ENCODE results near the gene ENTHD1.

Gene ENTHD1

DNA sequence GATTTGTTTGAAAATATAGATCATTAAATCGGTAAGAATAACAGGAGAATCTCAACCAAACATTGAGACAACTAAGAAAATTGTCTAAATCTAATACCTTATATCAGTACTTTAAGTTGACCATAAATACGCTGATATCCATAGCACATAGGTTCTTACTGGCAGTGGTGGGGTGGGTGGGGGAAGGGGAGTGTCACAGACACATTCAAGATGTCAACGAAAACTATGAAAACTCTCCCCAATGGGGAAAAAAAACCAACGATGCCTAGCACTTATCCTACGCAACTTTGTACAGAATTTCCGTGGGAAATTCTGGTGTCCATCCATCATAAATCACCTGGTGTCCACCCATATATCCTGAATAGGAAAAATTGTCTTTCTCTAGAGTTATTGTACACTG is 13.5 kb upstream of the ENTHD1 start:
- H3K4me1 ChIP-seq (ENCODE audit: control insufficient read depth, insufficient read depth, low read length), result no peaks in the 10 kb centered on the region
- ChIA-PET CTCF (interaction anchor here (0.7 kb wide), 1 partner anchor 165 kb away, joined by 3 read pairs; no protein-coding TSS in a partner anchor), POLR2A (no interaction called here)
- no peaks in the 10 kb centered on the region for H3K9me3 ChIP-seq (ENCODE audit: control insufficient read depth, insufficient read depth, low read depth, low read length)
- no peak for TF ChIP-seq BCL11A (tag by site-specific recombination; IDR thresholded peaks at IDR 0.05; ENCODE audit: low read depth)
- TF ChIP-seq ZBTB7A (tag by site-specific recombination; IDR thresholded peaks at IDR 0.05; ENCODE audit: low read depth), result no peak
- TF ChIP-seq, protein P1, sequence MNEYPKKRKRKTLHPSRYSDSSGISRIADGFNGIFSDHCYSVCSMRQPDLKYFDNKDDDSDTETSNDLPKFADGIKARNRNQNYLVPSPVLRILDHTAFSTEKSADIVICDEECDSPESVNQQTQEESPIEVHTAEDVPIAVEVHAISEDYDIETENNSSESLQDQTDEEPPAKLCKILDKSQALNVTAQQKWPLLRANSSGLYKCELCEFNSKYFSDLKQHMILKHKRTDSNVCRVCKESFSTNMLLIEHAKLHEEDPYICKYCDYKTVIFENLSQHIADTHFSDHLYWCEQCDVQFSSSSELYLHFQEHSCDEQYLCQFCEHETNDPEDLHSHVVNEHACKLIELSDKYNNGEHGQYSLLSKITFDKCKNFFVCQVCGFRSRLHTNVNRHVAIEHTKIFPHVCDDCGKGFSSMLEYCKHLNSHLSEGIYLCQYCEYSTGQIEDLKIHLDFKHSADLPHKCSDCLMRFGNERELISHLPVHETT (tag by site-specific recombination; IDR thresholded peaks at IDR 0.05), result no peak
- TF ChIP-seq ZNF777 (tag by site-specific recombination; IDR thresholded peaks at IDR 0.05; ENCODE audit: borderline replicate concordance), result no peak
- TF ChIP-seq ZNF155 (tag by site-specific recombination; IDR thresholded peaks at IDR 0.05), result no peak
- TF ChIP-seq, protein P2, sequence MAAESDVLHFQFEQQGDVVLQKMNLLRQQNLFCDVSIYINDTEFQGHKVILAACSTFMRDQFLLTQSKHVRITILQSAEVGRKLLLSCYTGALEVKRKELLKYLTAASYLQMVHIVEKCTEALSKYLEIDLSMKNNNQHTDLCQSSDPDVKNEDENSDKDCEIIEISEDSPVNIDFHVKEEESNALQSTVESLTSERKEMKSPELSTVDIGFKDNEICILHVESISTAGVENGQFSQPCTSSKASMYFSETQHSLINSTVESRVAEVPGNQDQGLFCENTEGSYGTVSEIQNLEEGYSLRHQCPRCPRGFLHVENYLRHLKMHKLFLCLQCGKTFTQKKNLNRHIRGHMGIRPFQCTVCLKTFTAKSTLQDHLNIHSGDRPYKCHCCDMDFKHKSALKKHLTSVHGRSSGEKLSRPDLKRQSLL (tag by site-specific recombination; IDR thresholded peaks at IDR 0.05), result no peak
- TF ChIP-seq, protein P3, sequence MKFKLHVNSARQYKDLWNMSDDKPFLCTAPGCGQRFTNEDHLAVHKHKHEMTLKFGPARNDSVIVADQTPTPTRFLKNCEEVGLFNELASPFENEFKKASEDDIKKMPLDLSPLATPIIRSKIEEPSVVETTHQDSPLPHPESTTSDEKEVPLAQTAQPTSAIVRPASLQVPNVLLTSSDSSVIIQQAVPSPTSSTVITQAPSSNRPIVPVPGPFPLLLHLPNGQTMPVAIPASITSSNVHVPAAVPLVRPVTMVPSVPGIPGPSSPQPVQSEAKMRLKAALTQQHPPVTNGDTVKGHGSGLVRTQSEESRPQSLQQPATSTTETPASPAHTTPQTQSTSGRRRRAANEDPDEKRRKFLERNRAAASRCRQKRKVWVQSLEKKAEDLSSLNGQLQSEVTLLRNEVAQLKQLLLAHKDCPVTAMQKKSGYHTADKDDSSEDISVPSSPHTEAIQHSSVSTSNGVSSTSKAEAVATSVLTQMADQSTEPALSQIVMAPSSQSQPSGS (tag by site-specific recombination; IDR thresholded peaks at IDR 0.05; ENCODE audit: low read depth), result no peak
- no peak overlapping the region for H3K27ac ChIP-seq (ENCODE audit: extremely low read depth, low read depth, low read length)
- no peaks in the 10 kb centered on the region for H3K36me3 ChIP-seq (ENCODE audit: control insufficient read depth in 2 of 2, insufficient read depth in 1 of 2, low read length in 2 of 2)
- H3K4me3 ChIP-seq (ENCODE audit: low read depth, low read length), result no peak overlapping the region

DNA sequence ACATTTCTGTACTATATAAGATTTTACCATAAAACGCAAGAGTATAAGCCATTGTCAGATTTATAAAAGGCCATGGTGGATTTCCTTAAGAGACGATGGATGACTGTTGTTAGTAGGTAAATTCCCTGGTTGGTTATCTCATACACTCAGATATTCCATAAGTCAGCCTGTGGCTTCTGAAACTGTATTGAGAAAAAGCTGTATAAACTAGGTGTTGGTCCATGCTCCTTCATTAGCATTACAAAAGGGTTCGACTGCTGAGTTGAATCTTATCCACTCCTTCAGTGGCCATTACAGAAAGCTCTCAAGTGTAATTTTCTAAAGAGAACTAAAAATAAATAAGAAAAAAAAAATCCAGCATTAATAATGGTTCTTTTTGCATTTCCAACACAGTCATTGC is 12.6 kb upstream of the ENTHD1 start:
- Histone ChIP-seq H3K36me3 (ENCODE audit: control insufficient read depth in 2 of 2, insufficient read depth in 1 of 2, low read length in 2 of 2) (no peaks in the 10 kb centered on the region), H3K9me3 (ENCODE audit: control insufficient read depth, insufficient read depth, low read depth, low read length) (no peaks in the 10 kb centered on the region), H3K4me1 (ENCODE audit: control insufficient read depth, insufficient read depth, low read length) (no peaks in the 10 kb centered on the region), H3K27ac (ENCODE audit: extremely low read depth, low read depth, low read length) (no peak overlapping the region), H3K4me3 (ENCODE audit: low read depth, low read length) (no peak overlapping the region)
- TF ChIP-seq, protein P4, sequence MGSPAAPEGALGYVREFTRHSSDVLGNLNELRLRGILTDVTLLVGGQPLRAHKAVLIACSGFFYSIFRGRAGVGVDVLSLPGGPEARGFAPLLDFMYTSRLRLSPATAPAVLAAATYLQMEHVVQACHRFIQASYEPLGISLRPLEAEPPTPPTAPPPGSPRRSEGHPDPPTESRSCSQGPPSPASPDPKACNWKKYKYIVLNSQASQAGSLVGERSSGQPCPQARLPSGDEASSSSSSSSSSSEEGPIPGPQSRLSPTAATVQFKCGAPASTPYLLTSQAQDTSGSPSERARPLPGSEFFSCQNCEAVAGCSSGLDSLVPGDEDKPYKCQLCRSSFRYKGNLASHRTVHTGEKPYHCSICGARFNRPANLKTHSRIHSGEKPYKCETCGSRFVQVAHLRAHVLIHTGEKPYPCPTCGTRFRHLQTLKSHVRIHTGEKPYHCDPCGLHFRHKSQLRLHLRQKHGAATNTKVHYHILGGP (tag by site-specific recombination; IDR thresholded peaks at IDR 0.05), result no peak
- TF ChIP-seq ZNF112 (tag by site-specific recombination; IDR thresholded peaks at IDR 0.05), result no peak
- no peak for TF ChIP-seq ZNF140 (tag by site-specific recombination; IDR thresholded peaks at IDR 0.05)
- TF ChIP-seq ZNF548 (tag by site-specific recombination; IDR thresholded peaks at IDR 0.05), result no peak
- POLR2A ChIA-PET, result no interaction called here
- CTCF ChIA-PET, result interaction anchor here (0.7 to 1.0 kb wide), 2 partner anchors 10 to 119 kb away, joined by 3 read pairs; no protein-coding TSS in a partner anchor

DNA sequence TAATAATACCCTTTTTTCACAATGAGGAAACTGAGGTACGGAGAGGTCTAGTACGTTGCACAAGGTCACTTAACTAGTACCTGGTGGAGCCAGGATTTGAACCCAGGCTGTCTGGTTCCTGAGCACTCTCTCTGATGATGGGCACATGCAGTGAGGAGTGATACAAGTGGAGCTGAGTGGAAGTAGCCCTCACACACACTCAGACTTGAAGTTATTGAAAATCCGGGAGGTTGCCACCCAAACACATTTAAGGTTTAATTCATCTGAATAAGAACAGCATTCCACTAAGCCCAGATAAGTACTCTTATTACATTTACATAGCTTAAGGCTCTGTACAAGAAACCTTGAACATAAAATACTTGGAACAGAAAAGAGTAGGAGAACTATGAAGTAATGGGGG is 12.1 kb upstream of the ENTHD1 start:
- TF ChIP-seq, protein P1 (tag by site-specific recombination; IDR thresholded peaks at IDR 0.05), result no peak
- POLR2A ChIA-PET, result no interaction called here

More for the DNA sequence above, 12.1 kb upstream of the ENTHD1 start:
- CTCF ChIA-PET, result interaction anchor here (0.6 to 1.0 kb wide), 3 partner anchors 9 to 251 kb away, joined by 3 to 4 read pairs (median 3); no protein-coding TSS in a partner anchor
- no peaks in the 10 kb centered on the region for H3K9me3 ChIP-seq (ENCODE audit: control insufficient read depth, insufficient read depth, low read depth, low read length)
- H3K36me3 ChIP-seq (ENCODE audit: control insufficient read depth in 2 of 2, insufficient read depth in 1 of 2, low read length in 2 of 2), result no peaks in the 10 kb centered on the region
- H3K27ac ChIP-seq (ENCODE audit: extremely low read depth, low read depth, low read length), result no peak overlapping the region
- no peak overlapping the region for H3K4me3 ChIP-seq (ENCODE audit: low read depth, low read length)
- H3K4me1 ChIP-seq (ENCODE audit: control insufficient read depth, insufficient read depth, low read length), result no peaks in the 10 kb centered on the region
